Neuronal stem cell (in vitro differentiated cells): Measurements from ENCODE around the gene MED15.
"Not testable (repeated sequence)": the region's sequence is repeated elsewhere in the genome, so short reads cannot be mapped to it uniquely, and the experiment has no call there.

Source experiments
- DNase-seq: peaks from one replicate; pipeline ENCODE4 v3.0.0-alpha.2; 2013; ENCODE audit warnings: low spot score
- H2AFZ ChIP-seq: one replicate; pipeline ENCODE4 v1.6.1; 2013; ENCODE audit warnings: mild to moderate bottlenecking, low read length, inconsistent platforms
- H2AK5ac ChIP-seq: 2 replicates; pipeline ENCODE4 v1.6.1; 2013; ENCODE audit warnings: low read depth, mild to moderate bottlenecking, inconsistent platforms, low read length, moderate library complexity, mixed read lengths
- H2BK120ac ChIP-seq: 2 replicates; pipeline ENCODE4 v1.6.1; 2013; ENCODE audit warnings: low read depth, mild to moderate bottlenecking, inconsistent platforms, low read length, moderate library complexity, mixed read lengths
- H2BK12ac ChIP-seq: one replicate; pipeline ENCODE4 v1.6.1; 2013; ENCODE audit warnings: low read length, inconsistent platforms
- H2BK15ac ChIP-seq: 2 replicates; pipeline ENCODE4 v1.6.1; 2013; ENCODE audit warnings: mild to moderate bottlenecking, low read length, inconsistent platforms, mixed read lengths
- H2BK5ac ChIP-seq: one replicate; pipeline ENCODE4 v1.6.1; 2013; ENCODE audit warnings: inconsistent platforms, mild to moderate bottlenecking, low read length, moderate library complexity
- H3K14ac ChIP-seq: one replicate; pipeline ENCODE4 v1.6.1; 2013; ENCODE audit warnings: low read length, inconsistent platforms
- H3K18ac ChIP-seq: 2 replicates; pipeline ENCODE4 v1.6.1; 2013; ENCODE audit warnings: low read length, inconsistent platforms
- H3K23ac ChIP-seq: 2 replicates; pipeline ENCODE4 v1.6.1; 2013; ENCODE audit warnings: low read depth, mild to moderate bottlenecking, mixed read lengths, low read length, inconsistent platforms; ENCODE audit not compliant: poor library complexity
- H3K27ac ChIP-seq: replicated peaks from 3 replicates; pipeline ENCODE4 v1.5.1; 2013; ENCODE audit warnings: low read length, inconsistent platforms
- H3K27me3 ChIP-seq, 3 experiments: 2 replicates each; pipeline ENCODE4 v1.6.1; 2013; ENCODE audit warnings: low read length in 3 of 3, mild to moderate bottlenecking in 2 of 3, inconsistent platforms in 1 of 3, low read depth in 1 of 3, mixed read lengths in 1 of 3, moderate library complexity in 1 of 3; ENCODE audit not compliant: control insufficient read depth in 3 of 3, insufficient read depth in 3 of 3
- H3K36me3 ChIP-seq, 2 donors: replicated peaks in 1 of 2; 2 replicates each; pipeline ENCODE4 v1.6.1; 2013; ENCODE audit warnings: low read length in 2 of 2; ENCODE audit not compliant: control insufficient read depth in 2 of 2, insufficient read depth in 2 of 2
- H3K4ac ChIP-seq: 2 replicates; pipeline ENCODE4 v1.6.1; 2013; ENCODE audit warnings: inconsistent platforms, mild to moderate bottlenecking, low read length, moderate library complexity
- H3K4me1 ChIP-seq, 2 donors: 1 replicate in 1 of 2; 2 replicates in 1 of 2; pipeline ENCODE4 v1.6.1; 2013; ENCODE audit warnings: low read length in 2 of 2, low read depth in 1 of 2; ENCODE audit not compliant: control insufficient read depth in 2 of 2, insufficient read depth in 1 of 2
- H3K4me2 ChIP-seq: one replicate; pipeline ENCODE4 v1.6.1; 2013; ENCODE audit warnings: mild to moderate bottlenecking, low read length, inconsistent platforms; ENCODE audit not compliant: insufficient read depth, poor library complexity, severe bottlenecking
- H3K4me3 ChIP-seq, 2 donors: 2 replicates each; pipeline ENCODE4 v1.5.1; 2013; ENCODE audit warnings: low read length in 2 of 2, mild to moderate bottlenecking in 2 of 2, inconsistent platforms in 1 of 2, moderate library complexity in 1 of 2
- H3K79me1 ChIP-seq: one replicate; pipeline ENCODE4 v1.6.1; 2013; ENCODE audit warnings: low read depth, mild to moderate bottlenecking, inconsistent platforms, low read length, moderate library complexity
- H3K9ac ChIP-seq: one replicate; pipeline ENCODE4 v1.6.1; 2013; ENCODE audit warnings: mild to moderate bottlenecking, low read depth, low read length, inconsistent platforms; ENCODE audit not compliant: poor library complexity
- H3K9me3 ChIP-seq, 2 donors: replicated peaks in 1 of 2; 2 replicates each; pipeline versions ENCODE3 to v1.6.1; 2013; ENCODE audit warnings: low read length in 2 of 2, mild to moderate bottlenecking in 2 of 2, inconsistent platforms in 1 of 2, low read depth in 1 of 2, mixed read lengths in 1 of 2, moderate library complexity in 1 of 2; ENCODE audit not compliant: control insufficient read depth in 2 of 2, insufficient read depth in 1 of 2
- H4K8ac ChIP-seq: one replicate; pipeline ENCODE4 v1.6.1; 2013; ENCODE audit warnings: low read depth, mild to moderate bottlenecking, inconsistent platforms, low read length, moderate library complexity
- H4K91ac ChIP-seq: one replicate; pipeline ENCODE4 v1.6.1; 2013; ENCODE audit warnings: low read length, low read depth, mild to moderate bottlenecking, inconsistent platforms; ENCODE audit not compliant: poor library complexity
- WGBS, 2 donors: extraction: QIAGEN DNeasy Blood & Tissue Kit; methylation state at CpG; one replicate each; pipeline ENCODE4 v1.1.7; 2013; ENCODE audit warnings: missing lambda C conversion rate in 2 of 2, mixed read lengths in 1 of 2; ENCODE audit not compliant: insufficient read length in 2 of 2, insufficient replicate concordance in 1 of 2; ENCODE audit errors: extremely low coverage in 2 of 2; 5-methylcytosine and 5-hydroxymethylcytosine counted together

Gene MED15

DNA sequence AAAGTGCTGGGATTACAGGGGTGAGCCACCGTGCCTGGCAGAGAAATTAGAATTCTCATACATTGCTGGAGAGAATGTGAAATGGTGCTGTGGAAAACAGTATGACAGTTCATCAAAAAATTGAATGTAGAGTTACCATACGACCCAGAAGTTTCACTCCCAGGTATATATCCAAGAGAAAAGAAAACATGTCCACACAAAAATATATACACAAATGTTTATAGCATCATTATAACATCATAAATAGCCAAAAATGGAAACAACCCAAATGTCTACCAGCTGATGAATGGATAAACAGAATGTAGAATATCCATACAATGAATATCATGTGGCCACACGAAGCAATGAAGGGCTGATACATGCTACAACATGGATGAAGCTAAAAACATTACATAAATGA lies 34.6 kb downstream of the MED15 start:
- no peak overlapping the region for H3K14ac ChIP-seq
- no peak overlapping the region for H3K4me2 ChIP-seq
- no peak overlapping the region for H4K8ac ChIP-seq
- H3K79me1 ChIP-seq: no peaks in the 10 kb centered on the region
- no peak overlapping the region for H2BK15ac ChIP-seq
- no peak overlapping the region for H3K23ac ChIP-seq
- no peak overlapping the region for H3K27ac ChIP-seq
- H2BK120ac ChIP-seq: no peak overlapping the region
- no peak overlapping the region for H2BK12ac ChIP-seq
- no peak overlapping the region for H3K4me3 ChIP-seq
- no peak overlapping the region for H3K4ac ChIP-seq
- H3K36me3 ChIP-seq: peaks cover 5 to 78% of the 10 kb centered on the region in 2 donors
- H3K9me3 ChIP-seq: peaks cover 0 to 5% of the 10 kb centered on the region in 2 donors
- no peak overlapping the region for H3K9ac ChIP-seq
- peaks cover 0 to 11% of the 10 kb centered on the region in 2 donors for H3K4me1 ChIP-seq
- no peaks in the 10 kb centered on the region for H3K27me3 ChIP-seq
- WGBS, 2 donors: no CpG with 5 or more reads among the region's 3 CpGs
- DNase-seq: no peak
- H2BK5ac ChIP-seq: no peak overlapping the region
- H4K91ac ChIP-seq: no peak overlapping the region
- no peak overlapping the region for H2AFZ ChIP-seq
- no peak overlapping the region for H2AK5ac ChIP-seq
- no peak overlapping the region for H3K18ac ChIP-seq

- Histone ChIP-seq H3K79me1 (no peaks in the 10 kb centered on the region), H3K9ac (no peak overlapping the region), H2AFZ (no peak overlapping the region), H2BK120ac (no peak overlapping the region), H3K4me1 (peaks cover 0 to 11% of the 10 kb centered on the region in 2 donors), H3K4ac (no peak overlapping the region), H3K9me3 (peaks cover 0 to 5% of the 10 kb centered on the region in 2 donors), H3K4me2 (no peak overlapping the region), H2BK5ac (no peak overlapping the region), H3K23ac (no peak overlapping the region), H3K18ac (no peak overlapping the region), H2AK5ac (no peak overlapping the region), H3K27ac (no peak overlapping the region), H2BK12ac (no peak overlapping the region), H3K36me3 (peaks cover 3 to 71% of the 10 kb centered on the region in 2 donors), H4K91ac (no peak overlapping the region), H4K8ac (no peak overlapping the region), H2BK15ac (no peak overlapping the region), H3K4me3 (no peak overlapping the region), H3K14ac (no peak overlapping the region), H3K27me3 (no peaks in the 10 kb centered on the region)
- DNase-seq: no peak
These were observed 35.3 kb downstream of the MED15 start for GRCh38 chr22:20542736-20543135.

- not testable (repeated sequence) for H3K4ac ChIP-seq, H3K4me2 ChIP-seq, H2AK5ac ChIP-seq, H3K9me3 ChIP-seq, H3K23ac ChIP-seq, H2BK120ac ChIP-seq, H2BK15ac ChIP-seq, DNase-seq, H3K18ac ChIP-seq, H3K14ac ChIP-seq, H2AFZ ChIP-seq, H2BK5ac ChIP-seq, H3K4me3 ChIP-seq, H3K27ac ChIP-seq, H4K8ac ChIP-seq, H2BK12ac ChIP-seq, H4K91ac ChIP-seq, H3K79me1 ChIP-seq, H3K9ac ChIP-seq, H3K27me3 ChIP-seq
- peaks cover 0 to 20% of the 10 kb centered on the region in 2 donors for H3K4me1 ChIP-seq
- peaks cover 3 to 49% of the 10 kb centered on the region in 2 donors for H3K36me3 ChIP-seq
- WGBS, 2 donors: no CpG with 5 or more reads among the region's 3 CpGs
These were observed 37.9 kb downstream of the MED15 start for GRCh38 chr22:20545318-20545634.

DNA sequence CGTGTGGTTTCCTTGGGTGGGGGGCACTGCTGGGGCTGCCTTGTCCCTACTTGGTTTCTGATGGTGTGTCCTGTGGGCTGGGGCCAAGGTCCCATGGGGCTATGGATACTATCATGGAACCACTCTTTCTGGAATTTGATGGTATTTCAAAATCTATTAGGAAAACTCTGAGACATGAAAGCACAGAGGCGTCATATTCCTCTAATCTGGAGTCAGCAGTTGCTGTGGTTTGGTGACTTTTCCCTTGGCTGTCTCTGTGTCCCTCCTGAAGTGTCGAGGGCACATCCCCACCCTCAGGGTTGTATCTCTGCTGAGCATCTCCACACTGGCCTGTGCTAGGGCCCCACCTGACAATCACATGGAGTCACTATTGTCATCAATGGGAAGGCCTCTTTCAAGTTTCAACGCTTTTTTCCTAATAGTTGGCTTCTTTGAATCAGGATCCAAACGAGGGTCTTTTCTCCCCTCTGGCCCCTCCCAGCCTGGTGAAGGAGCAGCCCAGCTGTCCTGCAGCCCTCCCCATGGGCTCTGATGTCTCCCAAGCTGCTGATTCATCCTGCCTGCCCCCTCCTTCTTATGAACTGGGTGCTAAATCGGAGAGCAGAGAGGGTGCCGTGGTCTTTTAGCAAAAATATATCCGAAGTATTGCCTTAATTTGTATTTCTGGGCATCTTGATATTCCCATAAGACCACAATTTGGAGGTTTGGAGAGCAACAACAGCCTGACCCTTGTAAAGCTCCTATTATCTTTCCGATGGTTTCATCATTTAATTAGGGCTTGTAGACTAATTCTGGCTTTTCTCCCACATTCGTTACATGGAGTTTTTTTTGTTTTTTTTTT lies 38.5 kb downstream of the MED15 start:
- Histone ChIP-seq H3K79me1 (peaks cover 8% of the 10 kb centered on the region), H3K4me1 (peaks cover under 1 to 26% of the 10 kb centered on the region in 2 donors), H3K4me3 (no peak overlapping the region), H2BK120ac (no peak overlapping the region), H2BK5ac (no peak overlapping the region), H3K36me3 (peaks cover 3 to 45% of the 10 kb centered on the region in 2 donors), H3K27me3 (no peaks in the 10 kb centered on the region), H3K9me3 (peaks cover 0 to 5% of the 10 kb centered on the region in 2 donors), H3K27ac (peak overlapping the region; percentile 47), H2AK5ac (no peak overlapping the region), H3K9ac (no peak overlapping the region), H2BK15ac (no peak overlapping the region), H4K91ac (no peak overlapping the region), H3K4me2 (no peak overlapping the region), H3K18ac (no peak overlapping the region), H3K23ac (no peak overlapping the region), H3K14ac (no peak overlapping the region), H2AFZ (no peak overlapping the region), H4K8ac (no peak overlapping the region), H3K4ac (no peak overlapping the region), H2BK12ac (no peak overlapping the region)
- DNase-seq: no peak
- WGBS, 2 donors: no CpG with 5 or more reads among the region's 10 CpGs
